Measurements from ENCODE around the gene EMC10.

DNA sequence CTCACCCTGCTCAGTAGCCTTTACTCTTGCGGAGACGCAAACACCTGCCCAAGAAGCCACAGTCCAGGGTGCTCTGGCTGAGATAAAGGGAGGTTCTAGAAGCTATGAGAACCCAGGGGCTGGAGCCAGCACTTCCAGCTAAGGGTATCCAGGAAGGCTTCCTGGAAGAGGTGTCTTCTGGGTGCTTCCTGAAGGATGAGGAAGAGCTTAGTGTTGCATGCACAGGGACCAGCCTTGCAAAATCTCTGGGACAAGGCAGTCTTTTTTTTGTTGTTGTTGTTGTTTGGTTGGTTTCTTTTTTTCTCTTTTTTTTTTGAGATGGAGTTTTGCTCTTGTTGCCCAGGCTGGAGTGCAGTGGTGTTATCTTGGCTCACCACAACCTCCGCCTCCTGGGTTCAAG is 23.1 kb upstream of the EMC10 start:
- TF ChIP-seq, protein P1, sequence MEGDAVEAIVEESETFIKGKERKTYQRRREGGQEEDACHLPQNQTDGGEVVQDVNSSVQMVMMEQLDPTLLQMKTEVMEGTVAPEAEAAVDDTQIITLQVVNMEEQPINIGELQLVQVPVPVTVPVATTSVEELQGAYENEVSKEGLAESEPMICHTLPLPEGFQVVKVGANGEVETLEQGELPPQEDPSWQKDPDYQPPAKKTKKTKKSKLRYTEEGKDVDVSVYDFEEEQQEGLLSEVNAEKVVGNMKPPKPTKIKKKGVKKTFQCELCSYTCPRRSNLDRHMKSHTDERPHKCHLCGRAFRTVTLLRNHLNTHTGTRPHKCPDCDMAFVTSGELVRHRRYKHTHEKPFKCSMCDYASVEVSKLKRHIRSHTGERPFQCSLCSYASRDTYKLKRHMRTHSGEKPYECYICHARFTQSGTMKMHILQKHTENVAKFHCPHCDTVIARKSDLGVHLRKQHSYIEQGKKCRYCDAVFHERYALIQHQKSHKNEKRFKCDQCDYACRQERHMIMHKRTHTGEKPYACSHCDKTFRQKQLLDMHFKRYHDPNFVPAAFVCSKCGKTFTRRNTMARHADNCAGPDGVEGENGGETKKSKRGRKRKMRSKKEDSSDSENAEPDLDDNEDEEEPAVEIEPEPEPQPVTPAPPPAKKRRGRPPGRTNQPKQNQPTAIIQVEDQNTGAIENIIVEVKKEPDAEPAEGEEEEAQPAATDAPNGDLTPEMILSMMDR (IDR thresholded peaks at IDR 0.05) = no peak
- TF ChIP-seq EP300 (IDR thresholded peaks at IDR 0.05) (no peak), POLR2A (IDR thresholded peaks at IDR 0.05) (no peak)

All from stomach (tissue), 4 donors.